Measurements from ENCODE around the gene EIF4G3.
"Not testable (repeated sequence)": the region's sequence is repeated elsewhere in the genome, so short reads cannot be mapped to it uniquely, and the experiment has no call there.

EIF4G3 gene

GRCh38 chr1:21100481-21100921, 76.2 kb downstream of the EIF4G3 start:
- peak; percentile 58 for DNase-seq (ENCODE audit: low read depth)

GRCh38 chr1:21099869-21100131, 76.9 kb downstream of the EIF4G3 start:
- DNase-seq (ENCODE audit: low read depth): no peak

- DNase-seq (ENCODE audit: low read depth): peak; percentile 48
These were observed 77.4 kb downstream of the EIF4G3 start for GRCh38 chr1:21099034-21099868.

- DNase-seq (ENCODE audit: low read depth): no peak
These were observed 78.3 kb downstream of the EIF4G3 start for GRCh38 chr1:21098186-21098915.

- no peak for DNase-seq (ENCODE audit: low read depth)
These were observed 79.0 kb downstream of the EIF4G3 start for GRCh38 chr1:21097729-21098128.

- no peak for DNase-seq (ENCODE audit: low read depth)
These were observed 80.7 kb downstream of the EIF4G3 start for GRCh38 chr1:21095976-21096375.

GRCh38 chr1:21094282-21094681, 82.4 kb downstream of the EIF4G3 start:
- not testable (repeated sequence) for DNase-seq (ENCODE audit: low read depth)

GRCh38 chr1:21093271-21093958, 83.3 kb downstream of the EIF4G3 start:
- DNase-seq (ENCODE audit: low read depth): not testable (repeated sequence)

- DNase-seq (ENCODE audit: low read depth): not testable (repeated sequence)
These were observed 84.2 kb downstream of the EIF4G3 start for GRCh38 chr1:21092545-21092944.

- DNase-seq (ENCODE audit: low read depth): peak; percentile 66
These were observed 85.5 kb downstream of the EIF4G3 start for GRCh38 chr1:21091053-21091690.

- no peak for DNase-seq (ENCODE audit: low read depth)
These were observed 86.2 kb downstream of the EIF4G3 start for GRCh38 chr1:21090463-21090862.

GRCh38 chr1:21089731-21090130, 87.0 kb downstream of the EIF4G3 start:
- DNase-seq (ENCODE audit: low read depth): no peak

- no peak for DNase-seq (ENCODE audit: low read depth)
These were observed 87.4 kb downstream of the EIF4G3 start for GRCh38 chr1:21089299-21089698.

- DNase-seq (ENCODE audit: low read depth): no peak
These were observed 92.4 kb downstream of the EIF4G3 start for GRCh38 chr1:21084111-21084810.

- no peak for DNase-seq (ENCODE audit: low read depth)
These were observed 94.6 kb downstream of the EIF4G3 start for GRCh38 chr1:21082073-21082472.

- peak; percentile 30 for DNase-seq (ENCODE audit: low read depth)
These were observed 99.6 kb downstream of the EIF4G3 start for GRCh38 chr1:21077085-21077484.

GRCh38 chr1:21072721-21073120, 104.0 kb downstream of the EIF4G3 start:
- DNase-seq (ENCODE audit: low read depth): peak; percentile 66

- DNase-seq (ENCODE audit: low read depth): peak; percentile 82
These were observed 107.1 kb downstream of the EIF4G3 start for GRCh38 chr1:21069549-21069948.

GRCh38 chr1:21068937-21069336, 107.8 kb downstream of the EIF4G3 start:
- DNase-seq (ENCODE audit: low read depth): no peak

- DNase-seq (ENCODE audit: low read depth): no peak
These were observed 109.0 kb downstream of the EIF4G3 start for GRCh38 chr1:21067551-21068227.

GRCh38 chr1:21066356-21067012, 110.2 kb downstream of the EIF4G3 start:
- no peak for DNase-seq (ENCODE audit: low read depth)

All from fibroblast of gingiva (primary cell).